NCI-H2196 treated with DMSO at 0.1 percent for 48 hours (cell line): Measurements from ENCODE around the gene HERC4.
"Not testable (repeated sequence)": the region's sequence is repeated elsewhere in the genome, so short reads cannot be mapped to it uniquely, and the experiment has no call there.

Experiments
- DNase-seq: peaks from one replicate; lab custom pipeline; 2025; ENCODE audit not compliant: unreplicated experiment; lab: John Stamatoyannopoulos, UW

HERC4 gene

DNA sequence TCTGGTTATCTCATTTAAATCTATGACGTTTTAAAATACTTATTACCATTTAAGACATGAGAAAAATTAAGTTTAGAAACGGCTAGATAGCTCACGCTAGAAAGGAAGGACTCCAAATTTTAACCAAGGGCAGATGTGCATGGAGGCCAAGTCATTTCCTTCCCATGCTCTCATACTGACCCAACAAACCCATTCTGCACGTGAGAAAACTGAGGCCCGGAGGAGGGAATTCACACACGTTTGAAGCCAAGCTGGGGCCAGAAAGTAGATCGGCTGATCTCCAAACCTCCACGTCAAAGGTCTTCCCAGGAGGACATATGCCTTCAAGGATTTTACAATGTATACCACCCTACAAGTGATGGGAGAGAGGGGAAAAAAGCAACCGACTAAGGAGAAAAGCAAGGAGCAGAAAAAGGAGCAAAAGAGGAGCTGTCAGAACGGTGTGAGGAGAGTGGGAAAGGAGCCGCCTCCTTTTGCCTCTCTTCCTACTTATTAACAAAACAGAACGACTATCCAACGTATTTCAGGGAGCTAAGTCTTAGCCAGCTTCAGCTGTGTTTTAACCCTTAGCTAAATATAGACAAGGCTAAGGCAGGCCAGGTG is 191.3 kb downstream of the HERC4 start:
- no peak for DNase-seq

DNA sequence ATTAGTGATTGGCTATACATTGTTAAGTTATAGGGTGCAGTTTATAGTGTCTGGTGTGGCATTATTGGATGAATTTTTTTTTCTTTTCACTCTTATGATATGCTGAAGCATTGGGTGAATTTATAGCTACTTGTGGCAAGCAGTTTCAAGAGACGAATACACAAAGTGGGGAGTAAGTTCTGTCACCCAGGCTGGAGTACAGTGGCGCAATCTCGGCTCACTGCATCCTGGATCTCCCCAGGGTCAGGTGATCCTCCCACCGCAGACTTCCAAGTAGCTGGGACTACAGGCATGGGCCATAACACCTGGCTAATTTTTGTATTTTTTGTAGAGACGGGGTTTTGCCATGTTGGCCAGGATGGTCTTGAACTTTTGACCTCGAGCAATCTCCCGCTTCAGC is 196.9 kb downstream of the HERC4 start:
- no peak for DNase-seq

DNA sequence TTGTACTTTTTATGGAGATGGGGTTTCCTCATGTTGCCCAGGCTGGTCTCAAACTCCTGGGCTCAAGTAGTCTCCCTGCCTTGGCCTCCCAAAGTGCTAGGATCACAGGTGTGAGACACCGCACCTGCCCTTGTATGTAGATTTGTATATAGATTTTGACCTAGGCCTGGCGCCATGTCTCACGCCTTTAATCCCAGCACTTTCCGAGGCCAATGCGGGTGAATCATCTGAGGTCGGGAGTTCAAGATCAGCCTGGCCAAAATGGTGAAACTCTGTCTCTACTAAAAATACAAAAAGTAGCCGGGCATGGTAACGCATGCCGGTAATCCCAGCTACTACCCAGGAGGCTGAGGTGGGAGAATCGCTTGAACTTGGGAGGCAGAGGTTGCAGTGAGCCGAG is 197.7 kb downstream of the HERC4 start:
- not testable (repeated sequence) for DNase-seq

DNA sequence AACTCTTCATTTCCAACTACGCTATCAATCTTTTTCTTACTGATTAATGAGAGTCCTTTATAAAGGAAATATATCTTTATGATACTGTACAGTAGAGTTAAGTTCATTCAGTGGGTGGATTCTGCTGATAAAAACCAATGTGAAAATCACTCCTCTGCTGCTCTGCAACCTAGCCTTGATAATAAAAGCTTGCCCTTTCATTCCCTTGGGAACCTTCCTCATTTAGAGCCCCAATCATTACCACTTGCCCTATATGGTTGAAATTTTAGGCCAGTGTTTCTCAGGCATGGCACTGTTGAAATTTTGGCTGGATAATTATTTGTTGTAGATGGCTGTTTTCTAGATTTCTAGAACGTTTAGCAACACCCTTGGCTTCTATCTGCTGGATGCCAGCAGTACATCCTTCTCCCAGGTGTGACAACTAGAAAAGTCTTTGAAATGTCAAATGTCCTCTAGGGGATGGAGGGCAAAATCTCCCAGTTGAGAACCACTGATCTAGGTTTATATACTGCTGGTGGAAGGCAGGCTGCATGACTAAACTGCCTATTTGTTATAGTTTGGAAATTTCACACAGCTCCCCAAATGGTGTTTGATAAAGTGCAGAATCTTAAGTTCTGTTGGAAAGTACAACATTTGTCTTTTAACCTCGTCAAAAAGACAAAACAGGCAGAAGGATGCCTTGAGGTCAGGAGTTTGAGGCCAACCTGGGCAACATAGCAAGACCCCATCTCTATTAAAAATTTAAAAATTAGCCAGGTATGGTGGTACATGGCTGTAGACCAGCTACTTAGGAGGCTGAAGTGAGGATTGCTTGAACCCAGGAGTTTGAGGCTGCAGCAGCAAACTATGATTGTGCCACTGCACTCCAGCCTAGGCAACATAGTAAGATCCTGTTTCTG is 199.5 kb downstream of the HERC4 start:
- no peak for DNase-seq
